HUDEP-2 (cell line): ENCODE measurements around the gene G2E3.

ENCODE experiments used
- DNase-seq, 76 experiments: peaks; one replicate each; lab custom pipeline; 2025; ENCODE audit not compliant: unreplicated experiment in 76 of 76; lab: John Stamatoyannopoulos, UW

G2E3 gene

DNA sequence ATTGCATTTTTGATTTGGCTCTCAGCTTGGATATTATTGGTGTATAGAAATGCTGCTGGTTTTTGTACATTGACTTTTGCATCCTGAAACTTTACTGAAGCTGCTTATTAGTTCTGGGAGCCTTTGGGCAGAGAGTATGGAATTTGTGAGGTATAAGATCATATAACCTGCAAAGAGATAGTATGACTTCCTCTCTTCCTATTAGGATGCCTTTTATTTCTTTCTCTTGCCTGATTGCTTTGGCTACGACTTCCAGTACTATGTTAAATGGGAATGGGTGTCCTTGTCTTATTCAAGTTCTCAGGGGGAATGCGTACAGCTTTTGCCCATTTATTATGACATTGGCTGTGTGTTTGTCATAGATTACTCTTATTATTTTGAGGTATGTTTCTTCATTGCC lies 86.6 kb downstream of the G2E3 start:
- DNase-seq, result no peak

DNA sequence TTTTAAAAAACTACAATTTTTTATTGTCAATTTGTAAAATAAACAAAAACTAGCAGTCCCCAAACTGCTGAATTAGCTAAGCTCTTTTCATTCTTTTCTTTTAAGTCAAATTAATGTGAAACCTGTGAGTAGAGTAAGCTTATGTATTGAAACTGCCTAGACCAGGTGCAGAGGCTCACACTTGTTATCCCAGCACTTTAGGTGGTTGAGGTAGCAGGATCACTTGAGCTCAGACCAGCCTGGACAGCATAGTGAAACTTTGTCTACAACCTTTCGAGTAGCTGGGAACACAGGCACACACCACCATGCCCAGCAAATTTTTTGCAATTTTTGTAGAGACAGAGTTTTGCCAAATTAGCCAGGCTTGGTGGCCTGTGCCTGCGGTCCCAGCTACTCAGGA lies 89.5 kb downstream of the G2E3 start:
- DNase-seq, result no peak

DNA sequence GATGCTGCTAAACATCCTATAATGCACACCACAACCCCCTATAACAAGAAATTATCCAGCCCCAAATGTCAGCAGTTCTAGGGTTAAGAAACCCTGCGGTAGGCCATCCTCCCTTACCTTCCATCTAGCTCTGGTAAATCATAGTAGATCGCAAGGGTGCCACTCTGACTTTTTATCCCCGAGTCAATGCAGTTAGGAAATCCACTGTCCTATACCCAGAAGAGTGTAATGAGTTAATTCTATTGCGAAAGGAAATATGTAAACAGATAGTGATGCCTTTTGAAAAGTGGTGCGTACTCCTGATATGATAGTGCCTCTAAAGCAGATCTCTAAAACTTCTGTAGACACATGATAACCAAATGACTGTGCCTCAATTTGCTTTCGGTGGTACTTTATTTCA lies 93.0 kb downstream of the G2E3 start:
- DNase-seq, result peak in 6 of 76 experiments; percentile 3 to 35 (median 28)

DNA sequence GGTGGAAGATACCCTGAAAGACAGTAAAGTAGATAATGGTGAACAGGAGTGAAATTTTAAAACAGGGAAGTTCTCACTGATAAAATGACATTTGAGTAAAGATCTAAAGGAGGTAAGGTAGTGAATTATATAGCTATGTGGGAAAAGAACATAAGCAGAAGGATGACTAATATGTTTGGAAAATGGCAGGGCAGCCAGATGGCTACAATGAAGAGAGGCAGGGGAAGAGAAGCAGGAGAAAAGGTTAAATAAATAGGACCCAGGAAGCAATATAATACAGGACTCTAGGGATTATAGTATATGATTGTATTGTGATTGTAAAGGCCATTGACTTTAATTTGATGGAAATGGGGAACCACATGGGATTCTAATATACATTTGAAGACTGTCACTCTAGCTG lies 96.2 kb downstream of the G2E3 start:
- no peak for DNase-seq

DNA sequence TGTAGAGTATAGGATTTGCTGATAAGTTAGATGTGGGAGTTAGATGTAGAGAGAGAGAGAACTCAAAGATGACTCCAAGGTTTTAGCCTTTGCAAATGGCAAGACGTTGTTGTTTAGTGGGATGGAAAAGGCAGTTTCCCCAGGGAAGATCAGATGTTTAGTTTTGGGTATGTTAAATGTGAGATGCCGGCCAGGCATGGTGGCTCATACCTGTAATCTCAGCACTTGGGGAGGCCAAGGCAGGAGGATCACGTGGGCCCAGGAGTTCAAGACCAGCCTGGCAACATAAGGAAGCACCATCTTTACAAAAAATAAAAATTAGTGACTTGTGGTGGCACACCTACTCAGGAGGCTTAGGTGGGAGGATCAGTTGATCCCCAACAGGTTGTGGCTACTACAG lies 96.7 kb downstream of the G2E3 start:
- DNase-seq, result no peak

DNA sequence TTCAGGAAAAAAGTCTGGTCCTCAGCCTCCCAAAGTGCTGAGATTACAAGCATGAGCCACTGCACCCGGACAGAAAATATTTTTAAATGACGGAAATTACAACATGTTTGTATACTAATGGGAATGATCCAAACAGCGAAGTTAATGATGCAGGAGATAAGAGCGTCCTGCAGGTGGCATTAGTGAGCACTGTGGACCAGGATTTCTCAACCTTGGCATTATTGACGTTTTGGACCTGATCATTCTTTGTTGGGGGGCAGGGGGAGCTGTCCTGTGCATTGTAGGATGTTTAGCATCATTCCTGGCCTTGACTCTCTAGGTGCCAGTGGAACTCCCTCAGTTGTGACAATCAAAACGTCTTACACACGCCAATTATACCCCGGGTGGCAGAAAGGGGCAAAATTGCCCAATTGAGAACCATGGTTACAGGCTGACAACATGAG lies 97.3 kb downstream of the G2E3 start:
- peak in 23 of 76 experiments; percentile 1 to 31 (median 14) for DNase-seq

DNA sequence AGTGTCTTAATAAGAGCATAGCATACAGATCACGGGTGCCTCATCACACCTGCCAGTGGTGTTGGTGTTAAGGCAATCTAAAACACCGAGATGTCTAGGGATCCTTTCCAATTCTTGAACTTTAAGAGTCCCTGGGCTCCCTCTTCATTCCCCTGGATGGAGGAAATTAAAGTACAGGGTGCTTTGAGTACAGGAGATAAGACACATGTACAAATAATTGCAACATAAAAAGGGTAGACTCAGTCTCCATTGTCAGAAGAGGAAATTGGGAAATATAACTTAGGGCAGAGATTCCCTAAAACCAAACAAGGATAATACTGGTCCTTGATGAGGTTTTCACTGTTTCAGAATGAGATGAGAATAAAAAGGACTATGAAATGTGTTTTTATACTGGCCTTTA lies 98.1 kb downstream of the G2E3 start:
- DNase-seq, result no peak

DNA sequence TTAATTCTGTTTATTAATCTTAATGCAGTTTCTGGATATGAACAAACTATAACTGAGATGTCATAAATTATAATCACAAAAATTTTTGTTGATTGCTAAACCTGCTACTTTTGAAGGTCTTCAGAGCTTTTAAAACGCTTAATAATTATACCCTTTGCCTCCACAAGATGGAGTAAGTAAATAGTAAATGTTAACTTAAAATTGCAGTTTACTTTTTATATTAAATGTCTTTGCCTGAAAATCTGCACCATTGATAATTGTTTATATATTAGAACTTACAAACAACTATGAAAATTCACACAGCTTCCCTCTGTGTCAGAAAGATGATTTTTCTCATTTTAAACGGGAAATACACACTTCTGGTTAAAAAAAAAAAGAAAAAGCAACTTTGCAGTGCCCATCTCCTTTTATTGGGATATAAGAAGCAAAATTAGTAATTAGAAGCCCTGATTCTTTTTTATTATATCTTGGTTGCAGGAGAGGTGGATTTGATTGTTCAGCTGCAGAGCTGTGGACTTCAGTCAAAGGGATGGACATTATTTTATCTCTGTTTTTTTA lies 98.7 kb downstream of the G2E3 start:
- DNase-seq, result no peak

DNA sequence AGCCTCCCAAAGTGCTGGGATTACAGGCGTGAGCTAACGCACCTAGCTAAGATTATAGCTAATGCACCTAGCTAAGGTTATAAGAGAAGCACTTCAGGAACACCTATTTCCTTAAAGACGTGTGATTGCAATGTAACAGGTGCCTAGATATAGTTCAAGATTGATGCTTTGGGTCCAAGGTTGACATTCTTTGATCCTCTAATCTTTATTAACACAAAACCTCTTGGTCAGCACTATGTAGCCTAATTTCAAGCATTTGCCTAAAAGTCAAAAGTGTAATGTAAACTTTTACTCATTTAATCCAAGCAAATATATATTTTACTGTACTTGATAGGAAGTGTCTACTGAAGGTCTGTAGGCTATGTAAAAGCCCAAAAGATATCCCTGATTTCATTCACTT lies 99.7 kb downstream of the G2E3 start:
- no peak for DNase-seq

DNA sequence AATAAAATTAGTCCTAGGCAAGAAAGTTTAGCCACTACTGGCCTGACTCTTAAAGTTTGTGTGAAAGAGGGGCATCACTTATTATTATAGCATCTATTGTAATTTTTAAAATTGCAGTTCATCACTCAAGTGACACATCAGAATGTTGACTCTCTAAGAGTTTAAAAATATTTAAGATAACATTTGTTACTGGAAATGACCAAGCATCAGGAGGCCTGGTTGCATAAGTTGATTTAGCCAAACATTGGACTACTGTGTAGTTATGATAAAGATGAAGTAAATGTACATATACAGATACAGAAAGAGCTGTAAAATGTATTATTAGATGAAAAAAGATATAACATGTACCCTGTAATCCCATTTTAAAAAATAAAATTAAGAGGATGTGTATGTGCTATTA lies 110.6 kb downstream of the G2E3 start:
- no peak for DNase-seq
